GM12892 (cell line): Measurements from ENCODE around the gene DAB1.

ENCODE experiments used
- POLR2A ChIP-seq: IDR thresholded peaks from 2 replicates; pipeline ENCODE4 v1.6.1; 2011; ENCODE audit warnings: low read depth, low read length, control low read depth
- POLR2AphosphoS5 ChIP-seq: IDR thresholded peaks from 2 replicates; pipeline ENCODE4 v1.6.1; 2011; ENCODE audit warnings: low read depth, low read length, control low read depth
- TAF1 ChIP-seq: IDR thresholded peaks from 2 replicates; pipeline ENCODE4 v1.6.1; 2011; ENCODE audit warnings: low read depth, mild to moderate bottlenecking, control low read depth, low read length, borderline replicate concordance

DNA sequence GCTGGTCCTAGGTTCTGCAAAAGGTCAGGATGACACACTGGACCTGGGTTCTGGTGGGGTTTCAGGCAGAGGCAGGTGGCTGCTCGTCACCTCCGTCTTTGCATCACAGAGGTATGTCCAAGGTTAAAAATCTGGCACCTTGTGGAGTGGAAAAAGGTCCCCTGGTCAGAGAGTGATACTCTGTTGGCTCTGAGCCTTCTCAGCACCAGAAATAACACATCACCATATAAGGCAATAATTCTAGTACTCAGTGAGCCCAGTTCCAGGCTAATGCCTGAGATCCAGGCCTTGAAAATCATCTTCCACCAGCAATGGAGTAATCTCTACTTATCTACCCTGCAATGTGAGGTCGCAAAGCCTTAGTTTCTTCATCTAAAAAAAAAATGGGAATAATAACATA, 330.7 kb downstream of the DAB1 start:
- TF ChIP-seq TAF1 (no peak), POLR2AphosphoS5 (no peak), POLR2A (no peak)
